ENCODE data around the gene KCNJ14.

Gene KCNJ14

DNA sequence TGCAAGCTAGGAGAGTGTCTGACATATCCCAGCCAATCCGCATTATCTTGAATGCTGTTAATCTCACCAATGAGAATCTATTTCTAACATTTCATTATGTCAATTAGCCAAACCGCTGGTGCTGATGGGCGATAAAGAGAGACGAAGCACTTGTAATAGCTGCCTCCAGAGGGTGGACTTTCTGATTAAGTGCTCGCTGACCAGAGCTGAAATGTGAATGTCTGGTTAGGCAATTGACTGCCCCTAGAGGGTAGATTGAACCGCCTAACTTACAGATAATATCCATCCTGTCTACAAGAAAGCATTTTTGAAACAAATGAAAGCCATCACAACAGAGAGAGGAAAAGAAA lies 10.1 kb upstream of the KCNJ14 start:
- Histone ChIP-seq H4K20me1 (ENCODE audit: insufficient read depth, low read length) (peaks cover 2% of the 10 kb centered on the region; the same call in 1 of the 2 replicates), H3K79me2 (ENCODE audit: insufficient read depth, low read length) (peaks cover 46% of the 10 kb centered on the region), H2AFZ (ENCODE audit: low read depth, low read length) (peak overlapping the region; percentile 86), H3K36me3 (ENCODE audit: insufficient read depth, low read length) (peaks cover 41% of the 10 kb centered on the region), H3K4me2 (ENCODE audit: insufficient read depth, low read length) (peak overlapping the region; percentile 93), H3K9me3 (ENCODE audit: insufficient read depth, low read length, severe bottlenecking) (no peaks in the 10 kb centered on the region), H3K4me3 (ENCODE audit: low read depth in 1 of 2, low read length in 2 of 2) (peak overlapping the region; percentile 91 to 95; a peak in 3 of 4 replicates), H3K9ac (ENCODE audit: low read depth, low read length) (peak overlapping the region; percentile 85), H3K4me1 (ENCODE audit: insufficient read depth, low read length) (peaks cover 31% of the 10 kb centered on the region), H3K27me3 (ENCODE audit: insufficient read depth, low read length, poor library complexity) (no peaks in the 10 kb centered on the region), H3K27ac (ENCODE audit: low read length) (peak overlapping the region; percentile 81)
- no peak for TF ChIP-seq EZH2 (IDR thresholded peaks at IDR 0.05; ENCODE audit: borderline replicate concordance, low read depth, low read length, severe bottlenecking)
- TF ChIP-seq, protein P1, sequence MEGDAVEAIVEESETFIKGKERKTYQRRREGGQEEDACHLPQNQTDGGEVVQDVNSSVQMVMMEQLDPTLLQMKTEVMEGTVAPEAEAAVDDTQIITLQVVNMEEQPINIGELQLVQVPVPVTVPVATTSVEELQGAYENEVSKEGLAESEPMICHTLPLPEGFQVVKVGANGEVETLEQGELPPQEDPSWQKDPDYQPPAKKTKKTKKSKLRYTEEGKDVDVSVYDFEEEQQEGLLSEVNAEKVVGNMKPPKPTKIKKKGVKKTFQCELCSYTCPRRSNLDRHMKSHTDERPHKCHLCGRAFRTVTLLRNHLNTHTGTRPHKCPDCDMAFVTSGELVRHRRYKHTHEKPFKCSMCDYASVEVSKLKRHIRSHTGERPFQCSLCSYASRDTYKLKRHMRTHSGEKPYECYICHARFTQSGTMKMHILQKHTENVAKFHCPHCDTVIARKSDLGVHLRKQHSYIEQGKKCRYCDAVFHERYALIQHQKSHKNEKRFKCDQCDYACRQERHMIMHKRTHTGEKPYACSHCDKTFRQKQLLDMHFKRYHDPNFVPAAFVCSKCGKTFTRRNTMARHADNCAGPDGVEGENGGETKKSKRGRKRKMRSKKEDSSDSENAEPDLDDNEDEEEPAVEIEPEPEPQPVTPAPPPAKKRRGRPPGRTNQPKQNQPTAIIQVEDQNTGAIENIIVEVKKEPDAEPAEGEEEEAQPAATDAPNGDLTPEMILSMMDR (IDR thresholded peaks at IDR 0.05; ENCODE audit: borderline replicate concordance, extremely low read depth, low read length, poor library complexity, severe bottlenecking) = peak; percentile 48
- ATAC-seq (ENCODE audit: insufficient read depth, low read depth) (peak; percentile 11), DNase-seq (peak; percentile 23)

DNA sequence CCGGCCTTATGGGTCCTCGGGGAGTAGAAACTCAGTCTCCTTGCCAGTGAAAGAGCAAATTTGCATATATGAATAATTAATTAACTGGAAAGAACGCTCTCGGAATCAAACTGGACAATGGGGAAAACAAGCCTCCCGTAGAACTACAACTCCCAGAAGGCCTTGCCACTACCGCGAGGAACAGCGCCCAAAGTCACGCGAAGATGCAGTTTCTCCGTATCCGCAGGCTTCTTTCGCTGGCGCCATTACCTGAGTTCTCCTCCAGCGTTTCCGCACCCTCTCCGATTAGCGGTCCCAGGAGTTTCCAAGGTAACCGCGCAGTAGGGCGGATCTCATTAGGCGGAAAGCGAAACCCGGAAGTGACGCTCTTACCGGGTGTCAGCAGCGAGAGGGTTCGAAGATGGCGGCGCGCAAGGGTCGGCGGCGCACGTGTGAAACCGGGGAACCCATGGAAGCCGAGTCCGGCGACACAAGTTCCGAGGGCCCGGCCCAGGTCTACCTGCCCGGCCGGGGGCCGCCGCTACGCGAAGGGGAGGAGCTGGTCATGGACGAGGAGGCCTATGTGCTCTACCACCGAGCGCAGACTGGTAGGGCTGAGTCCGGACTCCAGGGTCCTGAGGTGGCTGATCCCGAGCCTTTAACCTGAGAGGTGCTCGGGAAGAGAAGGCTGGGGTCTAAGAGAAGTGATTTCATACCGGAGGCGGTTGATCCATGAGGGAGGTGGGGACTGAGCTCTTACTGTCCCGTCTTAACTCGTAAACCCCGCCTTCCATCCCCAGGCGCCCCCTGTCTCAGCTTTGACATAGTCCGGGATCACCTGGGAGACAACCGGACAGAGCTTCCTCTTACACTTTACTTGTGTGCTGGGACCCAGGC lies 9.5 kb upstream of the KCNJ14 start, which contains the start of gene GRWD1:
GRWD1 (plus strand) TSS at position 378 of the 876 bp plus-strand sequence; CDS start at position 401, 23 bp downstream.
- H2AFZ ChIP-seq (ENCODE audit: low read depth, low read length) = peak within 1 kb of the TSS; percentile 86
- H3K36me3 ChIP-seq (ENCODE audit: insufficient read depth, low read length) = peaks cover 47% of the 10 kb centered on the region

DNA sequence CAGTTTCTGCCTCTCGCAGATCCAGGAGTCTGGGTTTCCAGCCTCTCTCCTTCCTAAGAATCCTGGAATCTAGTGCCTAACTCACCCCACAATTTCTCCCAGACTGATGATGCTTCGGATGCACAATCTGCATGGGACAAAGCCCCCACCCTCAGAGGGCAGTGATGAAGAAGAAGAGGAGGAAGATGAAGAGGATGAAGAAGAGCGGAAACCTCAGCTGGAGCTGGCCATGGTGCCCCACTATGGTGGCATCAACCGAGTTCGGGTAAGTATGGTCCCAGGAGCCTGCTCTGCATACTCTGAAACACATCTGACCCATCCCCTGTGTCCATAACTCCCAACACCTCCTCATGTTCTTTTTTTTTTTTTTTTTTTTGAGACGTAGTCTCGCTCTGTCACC lies 8.8 kb upstream of the KCNJ14 start:
- TF ChIP-seq EZH2 (IDR thresholded peaks at IDR 0.05; ENCODE audit: borderline replicate concordance, low read depth, low read length, severe bottlenecking) = no peak
- Histone ChIP-seq H3K4me2 (ENCODE audit: insufficient read depth, low read length) (peak overlapping the region; percentile 93), H3K9ac (ENCODE audit: low read depth, low read length) (peak overlapping the region; percentile 85), H3K4me1 (ENCODE audit: insufficient read depth, low read length) (peaks cover 31% of the 10 kb centered on the region), H3K36me3 (ENCODE audit: insufficient read depth, low read length) (peaks cover 54% of the 10 kb centered on the region), H4K20me1 (ENCODE audit: insufficient read depth, low read length) (peaks cover 16% of the 10 kb centered on the region), H3K27ac (ENCODE audit: low read length) (peak overlapping the region; percentile 81), H3K79me2 (ENCODE audit: insufficient read depth, low read length) (peaks cover 56% of the 10 kb centered on the region), H3K9me3 (ENCODE audit: insufficient read depth, low read length, severe bottlenecking) (no peaks in the 10 kb centered on the region), H3K4me3 (ENCODE audit: low read depth in 1 of 2, low read length in 2 of 2) (peak overlapping the region; percentile 91 to 95), H3K27me3 (ENCODE audit: insufficient read depth, low read length, poor library complexity) (no peaks in the 10 kb centered on the region), H2AFZ (ENCODE audit: low read depth, low read length) (no peak overlapping the region)
- no peak for ATAC-seq (ENCODE audit: insufficient read depth, low read depth)
- DNase-seq = no peak

More for the DNA sequence above, 9.5 kb upstream of the KCNJ14 start, which contains the start of gene GRWD1:
- Histone ChIP-seq H3K9ac (ENCODE audit: low read depth, low read length) (peak within 1 kb of the TSS; percentile 85), H4K20me1 (ENCODE audit: insufficient read depth, low read length) (peaks cover 8% of the 10 kb centered on the region), H3K4me2 (ENCODE audit: insufficient read depth, low read length) (peak within 1 kb of the TSS; percentile 93), H3K4me1 (ENCODE audit: insufficient read depth, low read length) (peaks cover 31% of the 10 kb centered on the region), H3K79me2 (ENCODE audit: insufficient read depth, low read length) (peaks cover 51% of the 10 kb centered on the region), H3K27me3 (ENCODE audit: insufficient read depth, low read length, poor library complexity) (no peaks in the 10 kb centered on the region), H3K4me3 (ENCODE audit: low read depth in 1 of 2, low read length in 2 of 2) (peak within 1 kb of the TSS; percentile 91 to 95), H3K27ac (ENCODE audit: low read length) (peak within 1 kb of the TSS; percentile 81), H3K9me3 (ENCODE audit: insufficient read depth, low read length, severe bottlenecking) (no peaks in the 10 kb centered on the region)
- TF ChIP-seq EZH2 (IDR thresholded peaks at IDR 0.05; ENCODE audit: borderline replicate concordance, low read depth, low read length, severe bottlenecking) = no peak
- TF ChIP-seq, protein P1 (IDR thresholded peaks at IDR 0.05; ENCODE audit: borderline replicate concordance, extremely low read depth, low read length, poor library complexity, severe bottlenecking) = no peak
- peak; percentile 96 for ATAC-seq (ENCODE audit: insufficient read depth, low read depth)
- DNase-seq = peak; percentile 98

DNA sequence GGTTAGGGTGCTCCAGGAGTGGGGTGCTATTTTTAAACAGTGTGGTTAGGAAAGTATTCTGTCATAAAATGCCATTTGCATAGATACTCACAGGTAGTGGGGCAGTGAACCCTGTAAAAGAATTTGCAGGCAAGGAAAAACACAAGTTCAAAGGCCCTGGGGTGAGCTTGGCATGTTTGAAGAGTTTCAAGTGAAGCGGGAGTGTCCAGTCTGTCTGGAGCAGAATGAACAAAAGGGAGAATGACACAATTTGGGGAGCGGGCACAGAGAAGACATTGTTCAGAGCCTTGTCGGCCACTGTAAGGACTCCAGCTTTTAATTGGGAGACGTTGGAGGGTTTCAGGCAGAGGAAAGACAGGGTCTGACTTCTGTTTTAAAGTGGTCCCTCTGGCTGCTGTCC lies 6.8 kb upstream of the KCNJ14 start:
- H3K4me1 ChIP-seq (ENCODE audit: insufficient read depth, low read length) = peaks cover 31% of the 10 kb centered on the region
- no peak overlapping the region for H3K9ac ChIP-seq (ENCODE audit: low read depth, low read length)
- peaks cover 72% of the 10 kb centered on the region for H3K36me3 ChIP-seq (ENCODE audit: insufficient read depth, low read length)
- DNase-seq = no peak
- no peak for ATAC-seq (ENCODE audit: insufficient read depth, low read depth)
- no peak overlapping the region for H3K4me2 ChIP-seq (ENCODE audit: insufficient read depth, low read length)
- TF ChIP-seq, protein P1 (IDR thresholded peaks at IDR 0.05; ENCODE audit: borderline replicate concordance, extremely low read depth, low read length, poor library complexity, severe bottlenecking) = no peak
- no peak for TF ChIP-seq EZH2 (IDR thresholded peaks at IDR 0.05; ENCODE audit: borderline replicate concordance, low read depth, low read length, severe bottlenecking)
- H3K27ac ChIP-seq (ENCODE audit: low read length) = no peak overlapping the region
- no peak overlapping the region for H3K4me3 ChIP-seq (ENCODE audit: low read depth in 1 of 2, low read length in 2 of 2)
- H2AFZ ChIP-seq (ENCODE audit: low read depth, low read length) = no peak overlapping the region
- H3K9me3 ChIP-seq (ENCODE audit: insufficient read depth, low read length, severe bottlenecking) = no peaks in the 10 kb centered on the region
- H4K20me1 ChIP-seq (ENCODE audit: insufficient read depth, low read length) = peaks cover 25% of the 10 kb centered on the region
- H3K79me2 ChIP-seq (ENCODE audit: insufficient read depth, low read length) = peaks cover 61% of the 10 kb centered on the region
- no peaks in the 10 kb centered on the region for H3K27me3 ChIP-seq (ENCODE audit: insufficient read depth, low read length, poor library complexity)
